ENCODE data around the gene SRPK3.

The SRPK3 gene

DNA sequence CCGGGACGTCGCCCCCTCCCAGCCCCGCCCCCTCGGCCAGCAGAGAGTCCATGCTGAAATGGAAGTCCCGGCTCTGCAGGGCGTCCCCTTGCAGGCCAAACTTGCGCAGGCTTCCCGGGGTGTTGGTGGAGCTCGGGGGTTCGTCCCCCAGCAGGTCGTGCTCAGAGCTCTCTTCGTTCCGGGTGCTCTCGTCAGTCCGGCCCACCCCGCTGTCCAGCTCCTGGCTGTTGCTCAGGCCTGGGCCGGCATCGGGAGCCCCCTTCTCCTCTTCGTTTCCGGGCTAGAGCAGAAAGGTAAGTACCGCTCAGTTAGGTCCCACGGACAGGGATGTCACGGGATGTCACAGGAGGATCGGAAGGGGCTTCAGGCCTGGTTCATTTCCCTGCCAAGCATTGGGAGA, 23.8 kb downstream of the SRPK3 start:
- TF ChIP-seq CTCF (conservative IDR thresholded peaks at IDR 0.05; ENCODE audit: low read depth, low read length), result no peak
- DNase-seq (ENCODE audit: low read depth), result no peak
- H3K4me3 ChIP-seq (ENCODE audit: low read depth, low read length), result no peak overlapping the region

DNA sequence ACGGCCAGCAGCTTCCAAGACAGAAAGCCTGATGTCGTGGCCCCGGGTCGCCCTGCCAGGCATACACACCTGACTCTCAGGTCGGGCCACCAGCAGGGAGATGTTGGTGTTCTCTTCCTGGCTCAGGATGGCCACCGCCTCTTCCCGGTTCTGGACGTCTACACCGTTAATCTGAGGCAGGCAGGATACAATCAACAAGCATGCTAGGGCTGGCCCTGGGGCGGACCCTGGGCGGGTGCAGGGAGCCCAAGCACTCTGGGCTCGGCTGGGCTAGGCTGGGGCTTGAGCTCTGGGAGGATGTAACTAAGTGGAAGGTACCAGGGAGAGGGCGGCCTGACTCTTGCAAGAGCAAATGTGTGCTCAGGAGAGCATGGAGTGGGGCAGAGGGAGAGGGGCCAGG, 24.6 kb downstream of the SRPK3 start:
- H3K4me3 ChIP-seq (ENCODE audit: low read depth, low read length), result no peak overlapping the region
- no peak for DNase-seq (ENCODE audit: low read depth)
- TF ChIP-seq CTCF (conservative IDR thresholded peaks at IDR 0.05; ENCODE audit: low read depth, low read length), result no peak

GRCh38 chrX:153806999-153807575, 26.2 kb downstream of the SRPK3 start:
- TF ChIP-seq CTCF (conservative IDR thresholded peaks at IDR 0.05; ENCODE audit: low read depth, low read length), result no peak
- no peak for DNase-seq (ENCODE audit: low read depth)
- no peak overlapping the region for H3K4me3 ChIP-seq (ENCODE audit: low read depth, low read length)

- no peak for TF ChIP-seq CTCF (conservative IDR thresholded peaks at IDR 0.05; ENCODE audit: low read depth, low read length)
- DNase-seq (ENCODE audit: low read depth), result no peak
Observed at GRCh38 chrX:153807976-153808375, 27.1 kb downstream of the SRPK3 start.

GRCh38 chrX:153812220-153812619, 31.4 kb downstream of the SRPK3 start:
- no peak for DNase-seq (ENCODE audit: low read depth)
- H3K4me3 ChIP-seq (ENCODE audit: low read depth, low read length), result no peak overlapping the region
- no peak for TF ChIP-seq CTCF (conservative IDR thresholded peaks at IDR 0.05; ENCODE audit: low read depth, low read length)

More at GRCh38 chrX:153807976-153808375, 27.1 kb downstream of the SRPK3 start:
- H3K4me3 ChIP-seq (ENCODE audit: low read depth, low read length), result no peak overlapping the region

DNA sequence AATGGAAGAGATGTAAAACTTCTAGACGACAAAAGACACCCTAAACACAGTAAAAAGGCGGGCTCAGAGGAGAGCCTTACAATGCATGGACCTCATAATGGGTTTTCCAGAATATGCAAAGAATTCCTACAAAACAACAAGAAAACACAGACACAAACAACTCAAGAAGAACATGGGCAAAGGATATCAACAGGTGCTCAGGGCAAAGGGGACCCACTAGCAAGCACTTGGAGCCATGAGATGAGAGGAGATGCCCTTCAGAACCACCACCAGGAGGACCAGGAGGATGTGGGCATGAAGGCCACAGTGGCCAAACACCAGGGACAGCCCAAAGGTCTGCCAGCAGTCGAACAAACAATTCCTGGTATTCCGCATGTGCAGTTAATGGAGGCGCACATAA, 32.3 kb downstream of the SRPK3 start:
- DNase-seq (ENCODE audit: low read depth), result no peak
- TF ChIP-seq CTCF (conservative IDR thresholded peaks at IDR 0.05; ENCODE audit: low read depth, low read length), result no peak
- H3K4me3 ChIP-seq (ENCODE audit: low read depth, low read length), result no peak overlapping the region

DNA sequence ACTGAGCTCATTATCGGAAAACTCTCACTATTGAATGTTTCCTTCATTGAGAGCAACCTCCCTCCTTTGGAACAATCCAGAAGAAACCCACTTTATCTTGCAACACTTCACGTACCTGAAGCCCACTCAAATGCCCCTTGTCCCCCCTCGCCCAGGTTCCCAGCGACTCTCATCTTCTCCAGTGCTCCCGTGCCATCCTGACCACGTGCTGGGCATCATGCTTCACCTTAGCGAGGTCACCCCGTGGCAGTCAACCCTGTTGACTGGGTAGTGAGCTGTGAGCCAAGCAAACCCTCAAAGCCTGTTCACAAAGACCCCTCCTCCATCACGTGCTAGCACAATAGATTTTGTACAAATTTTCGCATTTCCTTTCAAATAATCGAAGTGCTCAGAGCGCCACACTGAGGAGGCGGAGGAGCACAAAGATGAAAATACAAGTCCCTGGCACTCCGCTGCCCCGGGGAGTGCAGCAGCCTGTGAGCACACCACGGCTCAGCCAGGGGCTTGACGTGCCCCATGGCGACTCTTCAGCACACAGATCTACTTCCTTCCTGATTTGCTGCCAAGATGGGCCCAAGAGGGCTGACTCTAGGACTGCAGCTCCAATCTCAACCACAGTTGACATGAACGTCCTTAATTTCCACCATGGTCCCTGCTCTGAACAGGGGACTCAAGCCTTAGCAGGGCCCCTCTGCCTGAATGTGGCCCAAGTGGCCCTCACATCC, 33.9 kb downstream of the SRPK3 start:
- H3K4me3 ChIP-seq (ENCODE audit: low read depth, low read length), result no peak overlapping the region
- TF ChIP-seq CTCF (conservative IDR thresholded peaks at IDR 0.05; ENCODE audit: low read depth, low read length), result no peak
- no peak for DNase-seq (ENCODE audit: low read depth)

All from choroid plexus epithelial cell (primary cell).